Measurements from ENCODE around the gene STK17A.
"Not testable (repeated sequence)": the region's sequence is repeated elsewhere in the genome, so short reads cannot be mapped to it uniquely, and the experiment has no call there.

Gene STK17A

GRCh38 chr7:43673243-43673976 is 90.5 kb downstream of the STK17A start:
- H3K4me1 ChIP-seq (ENCODE audit: control insufficient read depth, insufficient read depth, low read length); POLR2A ChIA-PET; H3K4me3 ChIP-seq (ENCODE audit: low read depth, low read length); H3K36me3 ChIP-seq (ENCODE audit: control insufficient read depth in 2 of 2, insufficient read depth in 1 of 2, low read length in 2 of 2); H3K27ac ChIP-seq (ENCODE audit: extremely low read depth, low read depth, low read length); H3K9me3 ChIP-seq (ENCODE audit: control insufficient read depth, insufficient read depth, low read depth, low read length): not testable (repeated sequence)
- CTCF ChIA-PET = interaction anchor here (0.5 to 1.5 kb wide), 3 partner anchors 26 to 91 kb away, joined by 3 to 8 read pairs (median 5); partner anchors contain the start of gene STK17A
- TF ChIP-seq ZNF146 (tag by site-specific recombination; IDR thresholded peaks at IDR 0.05) = peak; percentile 60

DNA sequence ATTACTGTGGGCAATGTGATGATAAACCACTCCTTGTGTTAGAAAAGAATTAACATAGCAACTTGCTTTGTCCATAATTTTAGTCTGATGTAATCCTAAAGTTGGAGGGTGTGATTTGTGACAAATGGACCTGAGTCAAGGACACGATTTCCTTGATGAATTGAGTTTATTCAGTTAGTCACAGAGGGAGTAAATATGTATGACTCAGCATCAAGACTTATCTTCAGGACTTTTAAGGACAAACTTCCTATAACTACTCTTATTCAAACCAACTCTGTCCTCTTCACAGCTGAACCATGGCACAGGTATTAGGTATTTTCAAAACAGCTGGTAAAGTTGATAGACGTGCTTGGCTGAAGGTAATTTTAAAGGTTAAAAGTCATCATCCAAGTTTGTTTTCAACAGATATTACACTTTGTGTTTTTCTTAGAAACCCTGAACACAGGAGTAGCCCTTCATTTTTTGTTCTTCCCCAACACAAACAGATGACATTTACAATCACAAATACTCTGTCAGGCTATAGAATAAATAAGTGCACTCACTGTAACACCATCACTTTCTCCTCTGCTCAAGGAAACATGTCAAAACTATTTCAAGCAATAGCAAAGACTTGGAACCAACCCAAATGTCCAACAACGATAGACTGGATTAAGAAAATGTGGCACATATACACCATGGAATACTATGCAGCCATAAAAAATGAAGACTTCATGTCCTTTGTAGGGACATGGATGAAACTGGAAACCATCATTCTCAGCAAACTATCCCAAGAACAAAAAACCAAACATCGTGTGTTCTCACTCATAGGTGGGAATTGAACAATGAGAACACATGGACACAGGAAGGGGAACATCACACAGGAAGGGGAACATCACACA is 91.9 kb downstream of the STK17A start:
- H3K4me3 ChIP-seq (ENCODE audit: low read depth, low read length) = no peak overlapping the region
- POLR2A ChIA-PET = no interaction called here
- no peaks in the 10 kb centered on the region for H3K4me1 ChIP-seq (ENCODE audit: control insufficient read depth, insufficient read depth, low read length)
- no peak overlapping the region for H3K27ac ChIP-seq (ENCODE audit: extremely low read depth, low read depth, low read length)
- CTCF ChIA-PET = interaction anchor here (1.2 to 1.5 kb wide), 2 partner anchors 25 to 92 kb away, joined by 3 to 8 read pairs; partner anchors contain the start of gene STK17A
- H3K36me3 ChIP-seq (ENCODE audit: control insufficient read depth in 2 of 2, insufficient read depth in 1 of 2, low read length in 2 of 2) = no peaks in the 10 kb centered on the region
- H3K9me3 ChIP-seq (ENCODE audit: control insufficient read depth, insufficient read depth, low read depth, low read length) = no peaks in the 10 kb centered on the region
- no peak for TF ChIP-seq ZNF660 (tag by site-specific recombination; IDR thresholded peaks at IDR 0.05)
- no peak for TF ChIP-seq ZFHX2 (tag by site-specific recombination; conservative IDR thresholded peaks at IDR 0.05)
- peak; percentile 96 for TF ChIP-seq ZNF146 (tag by site-specific recombination; IDR thresholded peaks at IDR 0.05)
- TF ChIP-seq GLI4 (tag by site-specific recombination; IDR thresholded peaks at IDR 0.05) = no peak
- no peak for TF ChIP-seq KLF7 (tag by site-specific recombination; IDR thresholded peaks at IDR 0.05; ENCODE audit: borderline replicate concordance)
- TF ChIP-seq ZFP37 (tag by site-specific recombination; IDR thresholded peaks at IDR 0.05) = no peak
- TF ChIP-seq ZNF747 (tag by site-specific recombination; IDR thresholded peaks at IDR 0.05) = no peak
- no peak for TF ChIP-seq ZNF830 (tag by site-specific recombination; IDR thresholded peaks at IDR 0.05; ENCODE audit: low read depth)
- peak; percentile 79; the same call in 1 of the 2 replicates for TF ChIP-seq ZNF280D (tag by site-specific recombination; IDR thresholded peaks at IDR 0.05)
- no peak for TF ChIP-seq ZNF654 (tag by site-specific recombination; IDR thresholded peaks at IDR 0.05; ENCODE audit: low read depth)
- no peak for TF ChIP-seq ZBTB20 (tag by site-specific recombination; IDR thresholded peaks at IDR 0.05)
- TF ChIP-seq ZNF335 (tag by site-specific recombination; conservative IDR thresholded peaks at IDR 0.05) = no peak
- 0 out of 2 replicates have a peak, but pooled peaks have one; percentile 18 for TF ChIP-seq ZNF580 (tag by site-specific recombination; IDR thresholded peaks at IDR 0.05)
- no peak for TF ChIP-seq ZNF555 (tag by site-specific recombination; conservative IDR thresholded peaks at IDR 0.05)
- no peak for TF ChIP-seq ZNF600 (tag by site-specific recombination; IDR thresholded peaks at IDR 0.05)
- no peak for TF ChIP-seq ZSCAN23 (tag by site-specific recombination; IDR thresholded peaks at IDR 0.05)
- no peak for TF ChIP-seq ZBTB21 (tag by site-specific recombination; IDR thresholded peaks at IDR 0.05)
